ENCODE results near the gene SNCB.

DNA sequence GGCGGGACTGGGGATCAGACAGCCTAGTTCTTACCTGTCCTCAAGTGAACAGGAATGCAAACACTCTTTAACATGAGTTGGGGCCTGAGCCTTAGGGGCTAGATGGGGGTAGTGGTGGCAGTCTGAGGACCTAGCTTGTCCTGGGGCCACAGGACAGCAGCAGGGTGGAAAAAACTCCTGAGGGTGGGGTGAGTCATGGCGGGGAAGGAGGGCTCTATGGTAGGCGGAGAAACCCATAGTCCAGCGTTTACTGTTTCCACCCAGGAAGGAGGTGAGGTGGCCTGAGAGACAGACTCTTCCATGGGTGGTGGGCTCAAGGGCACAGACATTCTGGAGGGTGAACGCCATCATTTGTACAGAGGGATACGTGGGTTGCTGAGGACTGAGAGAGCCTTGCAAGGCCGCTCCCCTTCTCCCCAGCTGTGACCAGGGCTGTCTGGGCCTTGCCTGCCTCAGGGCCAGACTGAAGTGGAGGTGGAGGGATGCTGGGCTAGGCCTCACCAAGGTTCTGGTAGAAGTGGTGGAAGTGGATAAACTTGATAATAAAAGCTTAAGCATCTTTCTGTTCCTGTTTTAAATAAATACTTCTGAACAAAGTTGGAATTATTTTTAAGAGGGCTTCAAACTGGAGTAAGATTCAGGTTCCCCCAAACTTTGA lies 15.8 kb upstream of the SNCB start:
- TF ChIP-seq RNF2 (IDR thresholded peaks at IDR 0.05; ENCODE audit: borderline replicate concordance, low read depth, low read length, missing control alignments, poor library complexity, severe bottlenecking) = no peak
- TF ChIP-seq, protein P1, sequence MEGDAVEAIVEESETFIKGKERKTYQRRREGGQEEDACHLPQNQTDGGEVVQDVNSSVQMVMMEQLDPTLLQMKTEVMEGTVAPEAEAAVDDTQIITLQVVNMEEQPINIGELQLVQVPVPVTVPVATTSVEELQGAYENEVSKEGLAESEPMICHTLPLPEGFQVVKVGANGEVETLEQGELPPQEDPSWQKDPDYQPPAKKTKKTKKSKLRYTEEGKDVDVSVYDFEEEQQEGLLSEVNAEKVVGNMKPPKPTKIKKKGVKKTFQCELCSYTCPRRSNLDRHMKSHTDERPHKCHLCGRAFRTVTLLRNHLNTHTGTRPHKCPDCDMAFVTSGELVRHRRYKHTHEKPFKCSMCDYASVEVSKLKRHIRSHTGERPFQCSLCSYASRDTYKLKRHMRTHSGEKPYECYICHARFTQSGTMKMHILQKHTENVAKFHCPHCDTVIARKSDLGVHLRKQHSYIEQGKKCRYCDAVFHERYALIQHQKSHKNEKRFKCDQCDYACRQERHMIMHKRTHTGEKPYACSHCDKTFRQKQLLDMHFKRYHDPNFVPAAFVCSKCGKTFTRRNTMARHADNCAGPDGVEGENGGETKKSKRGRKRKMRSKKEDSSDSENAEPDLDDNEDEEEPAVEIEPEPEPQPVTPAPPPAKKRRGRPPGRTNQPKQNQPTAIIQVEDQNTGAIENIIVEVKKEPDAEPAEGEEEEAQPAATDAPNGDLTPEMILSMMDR (IDR thresholded peaks at IDR 0.05; ENCODE audit: control extremely low read depth in 1 of 3, insufficient read depth in 1 of 3, low read depth in 1 of 3, low read length in 3 of 3) = no peak
- no peak for TF ChIP-seq SIN3A (conservative IDR thresholded peaks at IDR 0.05 in 1 of 2, IDR thresholded peaks at IDR 0.05 in 1 of 2; ENCODE audit: low read depth in 1 of 2, low read length in 2 of 2)
- no peak for TF ChIP-seq ZNF274 (IDR thresholded peaks at IDR 0.05; ENCODE audit: borderline replicate concordance, extremely low read depth, low read length)
